GM12878 (cell line): Measurements from ENCODE around the gene TXNDC9. TPM values are rescaled to one million over a fixed set of nuclear protein-coding genes. Genes with fewer than 3 reads are reported as not detected.

Experiments used
- BHLHE40 ChIP-seq, 2 experiments: fragments of 450-650 bp in 1 of 2; IDR thresholded peaks; 2 replicates each; pipeline ENCODE4 v1.6.1; 2011 to 2017; ENCODE audit warnings: low read depth in 2 of 2, borderline replicate concordance in 1 of 2, improper control_type of control experiment in 1 of 2, low read length in 1 of 2, mild to moderate bottlenecking in 1 of 2
- EP300 ChIP-seq, 2 experiments: fragments of 150-350 bp in 1 of 2; IDR thresholded peaks; 2 replicates each; pipeline ENCODE4 v1.6.1; 2011 to 2012; ENCODE audit warnings: low read depth in 2 of 2, low read length in 2 of 2, borderline replicate concordance in 1 of 2, improper control_type of control experiment in 1 of 2, inconsistent platforms in 1 of 2; ENCODE audit not compliant: control insufficient read depth in 1 of 2
- HDAC6 ChIP-seq: fragments of 200-600 bp; sonication (generic); IDR thresholded peaks from one replicate; pipeline ENCODE4 v1.8.0; 2017; ENCODE audit warnings: antibody characterized with exemption; ENCODE audit not compliant: unreplicated experiment
- IKZF1 ChIP-seq: fragments of 450-650 bp; conservative IDR thresholded peaks from 2 replicates; pipeline ENCODE4 v1.6.1; 2017; ENCODE audit warnings: antibody characterized with exemption, mild to moderate bottlenecking
- IRF5 ChIP-seq: fragments of 450-650 bp; IDR thresholded peaks from 2 replicates; pipeline ENCODE4 v1.6.1; 2017; ENCODE audit warnings: borderline replicate concordance
- NFIC ChIP-seq: IDR thresholded peaks from 2 replicates; pipeline ENCODE4 v1.6.1; 2012; ENCODE audit warnings: low read depth, mild to moderate bottlenecking, inconsistent platforms, low read length, moderate library complexity
- PAX5 ChIP-seq: IDR thresholded peaks from 2 replicates; pipeline ENCODE4 v1.6.1; 2011; ENCODE audit warnings: low read depth, low read length, borderline replicate concordance
- PAX8 ChIP-seq: fragments of 450-650 bp; IDR thresholded peaks from 2 replicates; pipeline ENCODE4 v1.6.1; 2017; ENCODE audit warnings: mild to moderate bottlenecking, moderate library complexity
- RAD21 ChIP-seq: IDR thresholded peaks from 2 replicates; pipeline ENCODE4 v1.6.1; 2011; ENCODE audit warnings: mild to moderate bottlenecking, low read depth, low read length, moderate library complexity; ENCODE audit not compliant: insufficient read depth
- REST ChIP-seq: IDR thresholded peaks from 2 replicates; pipeline ENCODE4 v1.6.1; 2012; ENCODE audit warnings: mild to moderate bottlenecking, low read depth, low read length
- SIX5 ChIP-seq: IDR thresholded peaks from 2 replicates; pipeline ENCODE4 v1.6.1; 2011; ENCODE audit warnings: mild to moderate bottlenecking, low read depth, low read length, moderate library complexity; ENCODE audit not compliant: severe bottlenecking
- SKIL ChIP-seq: fragments of 450-650 bp; IDR thresholded peaks from 2 replicates; pipeline ENCODE4 v1.6.1; 2017; ENCODE audit warnings: mild to moderate bottlenecking, low read depth, inconsistent platforms; ENCODE audit not compliant: poor library complexity, severe bottlenecking
- SMAD1 ChIP-seq: fragments of 450-650 bp; IDR thresholded peaks from 2 replicates; pipeline ENCODE4 v1.6.1; 2018; ENCODE audit warnings: mild to moderate bottlenecking, low read depth; ENCODE audit not compliant: partially characterized antibody
- TARDBP ChIP-seq: IDR thresholded peaks from 2 replicates; pipeline ENCODE4 v1.6.1; 2016; ENCODE audit warnings: borderline replicate concordance
- TCF7 ChIP-seq: IDR thresholded peaks from 2 replicates; pipeline ENCODE4 v1.6.1; 2014; ENCODE audit warnings: antibody characterized with exemption, borderline replicate concordance
- ZBTB11 ChIP-seq: fragments of 450-650 bp; formaldehyde crosslinking; IDR thresholded peaks from 2 replicates; pipeline ENCODE4 v1.5.0; 2022; ENCODE audit warnings: mild to moderate bottlenecking, missing genetic modification characterization
- ZNF217 ChIP-seq: fragments of 450-650 bp; IDR thresholded peaks from 2 replicates; pipeline ENCODE4 v1.6.1; 2017; ENCODE audit warnings: antibody characterized with exemption, mild to moderate bottlenecking
- polyA plus RNA-seq, 11 experiments: library from polyadenylated mRNA; depleted of rRNA in 4 of 11; unstranded in 6 of 11; stranded (reverse) in 5 of 11; fragments of >200 nt; fragmentation: Nextera tagmentation in 4 of 11; fragmentation: Illumina TruSeq in 1 of 11; extraction: Ambion mirVana in 4 of 11; extraction: Trizol in 1 of 11; gene quantifications; 1 replicate in 1 of 11; 2 replicates in 10 of 11; pipeline versions ENCODE4 v1.2.1 to v1.2.3, GENCODE V29; 2011 to 2016; ENCODE audit warnings: inconsistent platforms in 2 of 11, missing spikeins in 2 of 11, low read depth in 1 of 11
- total RNA-seq, 4 experiments: library from RNA; depleted of rRNA in 3 of 4; stranded (reverse); fragments of >200 nt in 3 of 4; fragmentation: Illumina TruSeq in 1 of 4; extraction: Trizol in 1 of 4; gene quantifications; 2 replicates each; pipeline versions ENCODE4 v1.2.1 to v1.2.3, GENCODE V29; 2013 to 2021

TXNDC9 gene
- total and polyA plus RNA-seq, 10 of the 15 experiments (the other 5 are each of a cell fraction or from before 2014, with no cell fraction given): 27.0 to 170 (median 50.9) TPM

GRCh38 chr2:99337113-99338028 lies 1.2 kb upstream of the TXNDC9 start, which contains the start of gene EIF5B (continued):
- TF ChIP-seq ZNF217 (no peak), IRF5 (no peak), IKZF1 (peak; percentile 88), SIX5 (peak; percentile 50), NFIC (no peak), ZBTB11 (CRISPR knock-in tag) (no peak), RAD21 (peak; percentile 10; the same call in 1 of the 2 replicates), SMAD1 (no peak), PAX8 (no peak), BHLHE40 (IDR thresholded peaks at IDR 0.05; ENCODE audit: borderline replicate concordance in 1 of 2, low read depth in 2 of 2, low read length in 1 of 2) (peak; percentile 44 to 86; a peak in 3 of 4 replicates), SKIL (no peak), HDAC6 (no peak), PAX5 (peak; percentile 71; the same call in 1 of the 2 replicates), REST (no peak), EP300 (IDR thresholded peaks at IDR 0.05; ENCODE audit: borderline replicate concordance in 1 of 2, control insufficient read depth in 1 of 2, low read depth in 2 of 2, low read length in 2 of 2) (peak; percentile 5 to 19; a peak in 1 of 4 replicates), TARDBP (peak; percentile 57; the same call in 1 of the 2 replicates), TCF7 (0 out of 2 replicates have a peak, but pooled peaks have one; percentile 27)
